Measurements from ENCODE around the gene R3HDM4. TPM values are rescaled to one million over a fixed set of nuclear protein-coding genes. Genes with fewer than 3 reads are reported as not detected.
A peak's percentile ranks its signal among the peaks of the same experiment; 100 is the strongest.

R3HDM4 gene
- total RNA-seq, 1 donor from 2014 or later: 46.0 TPM

- Histone ChIP-seq H3K9me3 (no peaks in the 10 kb centered on the region), H3K4me3 (peak overlapping the region; percentile 34), H3K27ac (no peak overlapping the region), H3K36me3 (peaks cover 4% of the 10 kb centered on the region), H3K4me1 (peaks cover 22% of the 10 kb centered on the region), H3K27me3 (ENCODE audit: low read depth) (peaks cover 9% of the 10 kb centered on the region)
- no peak for TF ChIP-seq CTCF (IDR thresholded peaks at IDR 0.05)
- ATAC-seq (peak; percentile 50 to 56), DNase-seq (peak; percentile 86)
- intact Hi-C loops (cut with DNase I): no loop called here
These were observed 50.3 kb downstream of the R3HDM4 start for GRCh38 chr19:862581-863314.

DNA sequence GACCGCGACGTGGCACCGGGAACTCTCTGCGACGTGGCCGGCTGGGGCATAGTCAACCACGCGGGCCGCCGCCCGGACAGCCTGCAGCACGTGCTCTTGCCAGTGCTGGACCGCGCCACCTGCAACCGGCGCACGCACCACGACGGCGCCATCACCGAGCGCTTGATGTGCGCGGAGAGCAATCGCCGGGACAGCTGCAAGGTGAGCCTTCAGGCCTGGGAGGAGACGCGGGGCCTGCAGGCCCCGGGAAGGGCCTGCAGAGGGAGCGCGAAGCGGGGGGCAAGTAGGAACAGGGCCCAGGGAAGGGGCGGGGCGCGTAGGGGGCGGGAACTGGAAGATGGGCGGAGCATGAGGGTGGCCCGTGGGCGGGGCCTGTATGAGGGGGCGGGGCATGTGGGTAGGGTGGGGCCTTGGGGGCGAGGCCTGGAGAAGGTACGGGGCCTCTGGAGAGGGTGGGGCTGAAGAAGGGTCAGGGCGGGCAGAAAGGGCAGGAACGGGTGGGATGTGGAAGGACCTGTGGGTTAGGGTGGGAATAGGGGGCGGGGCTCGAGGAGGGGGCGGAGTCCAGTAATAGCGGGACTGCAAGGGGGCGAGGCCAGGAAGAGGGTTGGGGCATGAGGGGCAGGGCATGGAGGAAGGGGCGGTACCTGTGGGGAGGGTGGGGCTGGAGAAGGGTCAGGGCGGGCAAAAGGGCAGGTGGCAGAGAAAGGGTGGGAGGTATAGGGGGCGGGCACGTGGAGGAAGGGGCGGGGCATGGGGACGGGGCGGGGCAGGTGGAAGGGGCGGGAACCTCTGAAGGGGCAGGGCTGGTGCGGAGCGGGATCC is 51.1 kb downstream of the R3HDM4 start:
- Histone ChIP-seq H3K27me3 (ENCODE audit: low read depth) (peaks cover 9% of the 10 kb centered on the region), H3K4me3 (peak overlapping the region; percentile 21), H3K36me3 (no peaks in the 10 kb centered on the region), H3K27ac (no peak overlapping the region), H3K9me3 (no peaks in the 10 kb centered on the region), H3K4me1 (peaks cover 22% of the 10 kb centered on the region)
- DNase-seq (peak; percentile 78), ATAC-seq (peak; percentile 63 to 66)
- TF ChIP-seq CTCF (IDR thresholded peaks at IDR 0.05): no peak
- intact Hi-C loops (cut with DNase I): no loop called here

- no peak for TF ChIP-seq CTCF (IDR thresholded peaks at IDR 0.05)
- ATAC-seq (no peak), DNase-seq (no peak)
- H3K4me1 ChIP-seq: peaks cover 22% of the 10 kb centered on the region
- H3K27me3 ChIP-seq (ENCODE audit: low read depth): peaks cover 9% of the 10 kb centered on the region
- no peak overlapping the region for H3K27ac ChIP-seq
- H3K9me3 ChIP-seq: no peaks in the 10 kb centered on the region
- H3K36me3 ChIP-seq: no peaks in the 10 kb centered on the region
- peak overlapping the region; percentile 61 for H3K4me3 ChIP-seq
- intact Hi-C loops (cut with DNase I): no loop called here
These were observed 51.8 kb downstream of the R3HDM4 start for GRCh38 chr19:861141-861755.

DNA sequence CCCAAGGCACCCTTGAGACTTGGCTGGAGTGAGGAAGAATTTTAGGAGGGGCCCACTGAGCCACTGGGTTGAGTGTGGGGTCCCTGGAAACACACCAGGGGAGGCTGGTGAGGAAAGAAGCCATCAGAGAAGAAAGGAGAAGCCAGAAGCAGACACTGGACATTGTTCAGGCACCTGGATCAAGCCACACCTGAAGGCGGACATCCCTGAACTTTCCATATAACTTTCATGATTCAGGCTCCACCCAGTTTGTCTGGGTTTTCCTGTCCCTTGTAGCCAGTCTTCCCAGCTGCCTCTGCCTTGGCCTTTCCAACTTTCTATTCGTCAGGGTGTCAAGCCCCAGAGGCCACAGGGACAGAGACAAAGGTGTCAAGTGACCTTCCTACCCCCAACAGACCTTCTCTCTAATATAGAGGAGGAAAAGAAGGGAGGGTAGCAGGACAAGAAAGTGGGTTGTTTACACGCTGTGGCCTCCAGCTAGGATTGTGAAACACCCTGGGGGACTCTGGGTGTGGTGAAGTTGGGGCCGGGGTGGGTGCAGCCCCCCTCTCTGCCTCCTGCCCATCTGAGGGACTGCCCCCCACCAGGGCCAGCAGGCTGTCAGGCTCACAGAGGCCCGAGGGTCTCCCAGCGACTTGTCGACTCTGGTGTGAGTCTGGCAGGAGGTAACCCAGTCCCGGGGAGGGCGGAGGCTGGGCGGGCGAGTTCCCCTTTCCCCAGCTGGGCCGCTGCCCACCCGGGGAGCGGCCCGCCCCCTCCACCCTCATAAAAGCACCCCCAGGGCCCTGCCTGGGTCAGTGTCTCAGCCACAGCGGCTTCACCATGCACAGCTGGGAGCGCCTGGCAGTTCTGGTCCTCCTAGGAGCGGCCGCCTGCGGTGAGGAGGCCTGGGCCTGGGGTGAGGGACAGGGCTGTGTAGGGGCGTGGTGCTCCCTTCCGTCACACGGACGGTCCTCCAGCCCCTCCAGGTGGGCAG is 53.9 kb downstream of the R3HDM4 start, which contains the start of gene CFD:
CFD (plus strand) TSS at position 797 of the 976 bp plus-strand sequence; CDS start at position 823, 26 bp downstream.
- H3K36me3 ChIP-seq: no peaks in the 10 kb centered on the region
- peaks cover 9% of the 10 kb centered on the region for H3K27me3 ChIP-seq (ENCODE audit: low read depth)
- ATAC-seq (peak; percentile 9 to 53), DNase-seq (peak; percentile 82)
- intact Hi-C loops (cut with DNase I): no loop called here
- peaks cover 21% of the 10 kb centered on the region for H3K4me1 ChIP-seq
- no peaks in the 10 kb centered on the region for H3K9me3 ChIP-seq
- peak within 1 kb of the TSS; percentile 71 for H3K27ac ChIP-seq
- H3K4me3 ChIP-seq: peak within 1 kb of the TSS; percentile 61
- TF ChIP-seq CTCF (IDR thresholded peaks at IDR 0.05): no peak

Data from lower lobe of right lung (tissue), 2 donors.